ENCODE measurements around the gene ADSS1.

- TF ChIP-seq, protein P1, sequence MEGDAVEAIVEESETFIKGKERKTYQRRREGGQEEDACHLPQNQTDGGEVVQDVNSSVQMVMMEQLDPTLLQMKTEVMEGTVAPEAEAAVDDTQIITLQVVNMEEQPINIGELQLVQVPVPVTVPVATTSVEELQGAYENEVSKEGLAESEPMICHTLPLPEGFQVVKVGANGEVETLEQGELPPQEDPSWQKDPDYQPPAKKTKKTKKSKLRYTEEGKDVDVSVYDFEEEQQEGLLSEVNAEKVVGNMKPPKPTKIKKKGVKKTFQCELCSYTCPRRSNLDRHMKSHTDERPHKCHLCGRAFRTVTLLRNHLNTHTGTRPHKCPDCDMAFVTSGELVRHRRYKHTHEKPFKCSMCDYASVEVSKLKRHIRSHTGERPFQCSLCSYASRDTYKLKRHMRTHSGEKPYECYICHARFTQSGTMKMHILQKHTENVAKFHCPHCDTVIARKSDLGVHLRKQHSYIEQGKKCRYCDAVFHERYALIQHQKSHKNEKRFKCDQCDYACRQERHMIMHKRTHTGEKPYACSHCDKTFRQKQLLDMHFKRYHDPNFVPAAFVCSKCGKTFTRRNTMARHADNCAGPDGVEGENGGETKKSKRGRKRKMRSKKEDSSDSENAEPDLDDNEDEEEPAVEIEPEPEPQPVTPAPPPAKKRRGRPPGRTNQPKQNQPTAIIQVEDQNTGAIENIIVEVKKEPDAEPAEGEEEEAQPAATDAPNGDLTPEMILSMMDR (conservative IDR thresholded peaks at IDR 0.05 in 1 of 2, IDR thresholded peaks at IDR 0.05 in 1 of 2; ENCODE audit: low read depth in 1 of 2, low read length in 2 of 2), result no peak
- no peak for TF ChIP-seq EZH2 (IDR thresholded peaks at IDR 0.05; ENCODE audit: low read length, missing control alignments)
Observed at GRCh38 chr14:104676694-104677511, 47.1 kb upstream of the ADSS1 start.

Data from fibroblast of lung (primary cell).